IMR-90 (cell line): ENCODE data around the gene MPST. TPM values are rescaled to one million over a fixed set of nuclear protein-coding genes. Genes with fewer than 3 reads are reported as not detected.

Experiments used
- ATAC-seq: fragments of 200-7000 bp; cut with Tn5 transposase; 2 replicates; pipeline ENCODE4 v1.9.1; 2020; ENCODE audit warnings: low read depth, mild to moderate bottlenecking, moderate library complexity
- BruUV-seq: library from RNA; stranded (reverse); fragments of 400-500 nt; replicated peaks from 2 replicates; lab custom pipeline; 2021; lab: Mats Ljungman, UMichigan
- CTCF ChIA-PET: fragments of 300-600 bp; formaldehyde crosslinking; extraction: SDS; loops from one replicate; lab custom pipeline; 2021; ENCODE audit warnings: antibody characterized with exemption; lab: Yijun Ruan, JAX
- POLR2A ChIA-PET: fragments of 300-600 bp; sonication (Branson Sonifier 250); formaldehyde crosslinking; loops from one replicate; lab custom pipeline; 2022; ENCODE audit warnings: antibody characterized with exemption; ENCODE audit not compliant: unreplicated experiment; lab: Charles Lee
- DNase-seq: peaks from one replicate; pipeline ENCODE4 v3.0.0; 2013
- H2AFZ ChIP-seq: replicated peaks from 2 replicates; pipeline ENCODE3; 2013; ENCODE audit warnings: low read length, mild to moderate bottlenecking; ENCODE audit not compliant: poor library complexity
- H2AK5ac ChIP-seq: 2 replicates; pipeline ENCODE4 v1.6.1; 2013; ENCODE audit warnings: low read depth, low read length, inconsistent platforms
- H2AK9ac ChIP-seq: replicated peaks from 2 replicates; pipeline ENCODE3; 2013; ENCODE audit warnings: mild to moderate bottlenecking, low read depth, low read length, moderate library complexity; ENCODE audit not compliant: poor library complexity
- H2BK120ac ChIP-seq: 2 replicates; pipeline ENCODE4 v1.6.1; 2013; ENCODE audit warnings: low read depth, low read length, inconsistent platforms
- H2BK15ac ChIP-seq: 3 replicates; pipeline ENCODE4 v1.6.1; 2013; ENCODE audit warnings: low read depth, low read length, inconsistent platforms
- H2BK20ac ChIP-seq: 2 replicates; pipeline ENCODE4 v1.6.1; 2013; ENCODE audit warnings: low read depth, mild to moderate bottlenecking, inconsistent platforms, low read length, moderate library complexity
- H2BK5ac ChIP-seq: 2 replicates; pipeline ENCODE4 v1.6.1; 2013; ENCODE audit warnings: mild to moderate bottlenecking, low read depth, low read length, inconsistent platforms; ENCODE audit not compliant: poor library complexity, severe bottlenecking
- H3K14ac ChIP-seq: replicated peaks from 2 replicates; pipeline ENCODE4 v1.6.1; 2013; ENCODE audit warnings: low read depth, low read length, inconsistent platforms
- H3K18ac ChIP-seq: 2 replicates; pipeline ENCODE4 v1.6.1; 2013; ENCODE audit warnings: low read depth, low read length, control low read depth
- H3K23ac ChIP-seq: 2 replicates; pipeline ENCODE4 v1.6.1; 2013; ENCODE audit warnings: low read depth, low read length, inconsistent platforms
- H3K27ac ChIP-seq: 2 replicates; pipeline ENCODE4 v1.5.1; 2013; ENCODE audit warnings: mild to moderate bottlenecking, control low read depth, low read length; ENCODE audit not compliant: insufficient read depth
- H3K27me3 ChIP-seq: 2 replicates; pipeline ENCODE4 v1.6.1; 2013; ENCODE audit warnings: low read length; ENCODE audit not compliant: control insufficient read depth, insufficient read depth
- H3K36me3 ChIP-seq: 2 replicates; pipeline ENCODE4 v1.6.1; 2013; ENCODE audit warnings: low read length, mixed read lengths; ENCODE audit not compliant: control insufficient read depth, insufficient read depth
- H3K4ac ChIP-seq: 2 replicates; pipeline ENCODE4 v1.6.1; 2013; ENCODE audit warnings: low read depth, low read length, inconsistent platforms
- H3K4me1 ChIP-seq: 2 replicates; pipeline ENCODE4 v1.6.1; 2013; ENCODE audit warnings: low read length, mixed read lengths; ENCODE audit not compliant: control insufficient read depth, insufficient read depth
- H3K4me2 ChIP-seq: 2 replicates; pipeline ENCODE4 v1.6.1; 2013; ENCODE audit warnings: low read depth, mild to moderate bottlenecking, control low read depth, low read length, moderate library complexity
- H3K4me3 ChIP-seq: 2 replicates; pipeline ENCODE4 v1.5.1; 2013; ENCODE audit warnings: low read depth, mild to moderate bottlenecking, control low read depth, low read length, moderate library complexity; ENCODE audit not compliant: insufficient read depth
- H3K56ac ChIP-seq: 2 replicates; pipeline ENCODE4 v1.6.1; 2013; ENCODE audit warnings: low read length, inconsistent platforms; ENCODE audit not compliant: insufficient read depth; ENCODE audit errors: extremely low read depth
- H3K79me1 ChIP-seq, 2 experiments: 2 replicates each; pipeline ENCODE4 v1.6.1; 2013; ENCODE audit warnings: low read length in 2 of 2, inconsistent platforms in 1 of 2, low read depth in 1 of 2
- H3K9ac ChIP-seq: 2 replicates; pipeline ENCODE4 v1.6.1; 2013; ENCODE audit warnings: low read depth, low read length, control low read depth
- H3K9me1 ChIP-seq: 2 replicates; pipeline ENCODE4 v1.6.1; 2013; ENCODE audit warnings: low read length, inconsistent platforms; ENCODE audit not compliant: insufficient read depth
- H3K9me3 ChIP-seq: 2 replicates; pipeline ENCODE4 v1.6.1; 2013; ENCODE audit warnings: low read length; ENCODE audit not compliant: control insufficient read depth, insufficient read depth
- H4K20me1 ChIP-seq: 2 replicates; pipeline ENCODE4 v1.6.1; 2013; ENCODE audit warnings: low read length, inconsistent platforms; ENCODE audit not compliant: insufficient read depth
- H4K5ac ChIP-seq: 2 replicates; pipeline ENCODE4 v1.6.1; 2013; ENCODE audit warnings: mild to moderate bottlenecking, low read depth, low read length, control low read depth
- H4K8ac ChIP-seq, 2 experiments: 2 replicates each; pipeline ENCODE4 v1.6.1; 2013; ENCODE audit warnings: low read depth in 2 of 2, low read length in 2 of 2, control low read depth in 1 of 2, inconsistent platforms in 1 of 2
- H4K91ac ChIP-seq: 2 replicates; pipeline ENCODE4 v1.6.1; 2013; ENCODE audit warnings: low read depth, low read length, inconsistent platforms; ENCODE audit not compliant: insufficient read depth
- BHLHE40 ChIP-seq: fragments of 150-350 bp; IDR thresholded peaks from 2 replicates; pipeline ENCODE4 v1.6.1; 2016; ENCODE audit warnings: mild to moderate bottlenecking, low read depth, low read length
- CEBPB ChIP-seq: IDR thresholded peaks from 2 replicates; pipeline ENCODE4 v1.6.1; 2012; ENCODE audit warnings: low read depth, low read length, improper control_type of control experiment
- CHD1 ChIP-seq: IDR thresholded peaks from 2 replicates; pipeline ENCODE4 v1.6.1; 2012; ENCODE audit warnings: low read depth, low read length, improper control_type of control experiment
- FOS ChIP-seq: fragments of 150-350 bp; IDR thresholded peaks from 2 replicates; pipeline ENCODE4 v1.6.1; 2016; ENCODE audit warnings: low read depth, low read length
- MAZ ChIP-seq: IDR thresholded peaks from 2 replicates; pipeline ENCODE4 v1.6.1; 2012; ENCODE audit warnings: low read depth, mild to moderate bottlenecking, low read length, improper control_type of control experiment, moderate library complexity, borderline replicate concordance
- RCOR1 ChIP-seq: IDR thresholded peaks from 2 replicates; pipeline ENCODE4 v1.6.1; 2012; ENCODE audit warnings: mild to moderate bottlenecking, low read length, improper control_type of control experiment; ENCODE audit not compliant: insufficient replicate concordance
- RFX5 ChIP-seq: IDR thresholded peaks from 2 replicates; pipeline ENCODE4 v1.8.0; 2012; ENCODE audit warnings: low read depth, mild to moderate bottlenecking, low read length, moderate library complexity
- SMC3 ChIP-seq: fragments of 150-350 bp; IDR thresholded peaks from 2 replicates; pipeline ENCODE4 v1.6.1; 2016; ENCODE audit warnings: low read depth, mild to moderate bottlenecking, antibody characterized with exemption, low read length, moderate library complexity
- WGBS, 2 experiments: methylation state at CpG; one replicate each; pipeline versions ENCODE4 v1.1.5 to v1.1.7; 2013; ENCODE audit warnings: missing lambda C conversion rate in 2 of 2; ENCODE audit not compliant: insufficient read length in 1 of 2; ENCODE audit errors: extremely low coverage in 2 of 2; 5-methylcytosine and 5-hydroxymethylcytosine counted together
- dilution Hi-C: fragments of 300-500 bp; cut with HindIII; formaldehyde crosslinking; loops from one replicate; pipeline ENCODE4 v1.14.3; 2018; ENCODE audit warnings: low sequenced_read_pairs; ENCODE audit not compliant: unreplicated experiment
- in situ Hi-C: fragments of 300-500 bp; cut with MboI; formaldehyde crosslinking; loops from 3 replicates; pipeline ENCODE4 v1.14.3; 2019; ENCODE audit warnings: low sequenced_read_pairs, inconsistent platforms, mixed read lengths
- intact Hi-C: fragments of 100-400 bp; cut with micrococcal nuclease; formaldehyde crosslinking; loops from 2 replicates; pipeline ENCODE4 v1.10.0; 2022
- polyA plus RNA-seq, 3 experiments: library from polyadenylated mRNA; depleted of rRNA; stranded (reverse); fragments of >200 nt; gene quantifications; 2 replicates each; pipeline ENCODE4 v1.2.3, GENCODE V29; 2012; ENCODE audit warnings: low replicate concordance in 1 of 3
- total RNA-seq: library from RNA; depleted of rRNA; stranded (reverse); fragments of >200 nt; gene quantifications from 2 replicates; pipeline ENCODE4 v1.2.3, GENCODE V29; 2012
- TF ChIP-seq, protein P1 (sequence below): fragments of 150-350 bp; IDR thresholded peaks from 2 replicates; pipeline ENCODE4 v1.6.1; 2017; ENCODE audit warnings: mild to moderate bottlenecking, antibody characterized with exemption, low read length, low read depth
- TF ChIP-seq, protein P2 (sequence below): fragments of 150-350 bp; IDR thresholded peaks from 2 replicates; pipeline ENCODE4 v1.6.1; 2016; ENCODE audit warnings: low read depth, mild to moderate bottlenecking, low read length, moderate library complexity, borderline replicate concordance

MPST gene
- total and polyA plus RNA-seq, 2 of the 4 experiments (the other 2 are of a cell fraction) = 19.2 to 43.0 TPM

DNA sequence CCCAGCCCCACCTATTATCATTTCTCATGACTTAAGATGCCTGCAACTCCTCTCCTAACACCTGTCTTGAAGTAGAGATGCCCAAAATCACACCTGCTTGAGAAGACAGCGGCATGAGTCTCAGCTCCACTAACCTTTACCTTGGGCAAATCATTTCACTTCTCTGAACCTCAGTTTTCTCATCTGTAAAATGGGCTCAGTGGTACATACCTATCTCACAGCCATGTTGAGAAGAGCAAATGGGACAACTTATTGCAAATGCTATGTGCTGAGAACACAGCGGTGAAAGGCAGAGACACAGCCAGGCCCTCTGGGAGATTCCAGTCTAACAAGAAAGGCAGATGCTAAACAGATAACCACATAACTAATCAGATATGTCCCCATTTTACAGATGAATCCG, 8.1 kb upstream of the MPST start:
- Histone ChIP-seq H2AK5ac (no peak overlapping the region), H3K56ac (no peak overlapping the region), H3K9me3 (no peaks in the 10 kb centered on the region), H2AFZ (no peak overlapping the region), H3K79me1 (peaks cover 0 to 4% of the 10 kb centered on the region in 2 experiments; a peak in 3 of 4 replicates), H3K36me3 (peaks cover 4% of the 10 kb centered on the region; the same call in 1 of the 2 replicates), H4K91ac (no peak overlapping the region), H2BK20ac (no peak overlapping the region), H4K8ac (no peak overlapping the region), H3K4me1 (no peaks in the 10 kb centered on the region), H4K20me1 (peaks cover 21% of the 10 kb centered on the region), H3K27me3 (peaks cover 25% of the 10 kb centered on the region), H3K4me3 (no peak overlapping the region), H3K9me1 (no peaks in the 10 kb centered on the region; the same call in 1 of the 2 replicates), H3K27ac (no peak overlapping the region), H2AK9ac (no peak overlapping the region), H2BK5ac (no peak overlapping the region), H4K5ac (no peak overlapping the region), H2BK15ac (no peak overlapping the region), H3K4ac (no peak overlapping the region), H3K4me2 (no peak overlapping the region), H3K14ac (no peak overlapping the region), H3K23ac (no peak overlapping the region), H3K9ac (no peak overlapping the region), H3K18ac (no peak overlapping the region), H2BK120ac (no peak overlapping the region)
- dilution Hi-C loops = no loop called here
- ATAC-seq (no peak), DNase-seq (no peak)
- intact Hi-C loops = no loop called here
- 88% methylated on average over 3 of the region's 3 CpGs; no CpG with 5 or more reads in 1 of the 2 experiments for WGBS, 2 experiments
- ChIA-PET CTCF (no interaction called here), POLR2A (no interaction called here)
- no peak for TF ChIP-seq RFX5
- no peak for TF ChIP-seq FOS
- TF ChIP-seq, protein P1, sequence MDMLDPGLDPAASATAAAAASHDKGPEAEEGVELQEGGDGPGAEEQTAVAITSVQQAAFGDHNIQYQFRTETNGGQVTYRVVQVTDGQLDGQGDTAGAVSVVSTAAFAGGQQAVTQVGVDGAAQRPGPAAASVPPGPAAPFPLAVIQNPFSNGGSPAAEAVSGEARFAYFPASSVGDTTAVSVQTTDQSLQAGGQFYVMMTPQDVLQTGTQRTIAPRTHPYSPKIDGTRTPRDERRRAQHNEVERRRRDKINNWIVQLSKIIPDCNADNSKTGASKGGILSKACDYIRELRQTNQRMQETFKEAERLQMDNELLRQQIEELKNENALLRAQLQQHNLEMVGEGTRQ = no peak
- no peak for TF ChIP-seq BHLHE40
- TF ChIP-seq, protein P2, sequence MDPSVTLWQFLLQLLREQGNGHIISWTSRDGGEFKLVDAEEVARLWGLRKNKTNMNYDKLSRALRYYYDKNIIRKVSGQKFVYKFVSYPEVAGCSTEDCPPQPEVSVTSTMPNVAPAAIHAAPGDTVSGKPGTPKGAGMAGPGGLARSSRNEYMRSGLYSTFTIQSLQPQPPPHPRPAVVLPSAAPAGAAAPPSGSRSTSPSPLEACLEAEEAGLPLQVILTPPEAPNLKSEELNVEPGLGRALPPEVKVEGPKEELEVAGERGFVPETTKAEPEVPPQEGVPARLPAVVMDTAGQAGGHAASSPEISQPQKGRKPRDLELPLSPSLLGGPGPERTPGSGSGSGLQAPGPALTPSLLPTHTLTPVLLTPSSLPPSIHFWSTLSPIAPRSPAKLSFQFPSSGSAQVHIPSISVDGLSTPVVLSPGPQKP = no peak
- TF ChIP-seq CHD1 = no peak
- TF ChIP-seq SMC3 = no peak
- TF ChIP-seq MAZ = no peak
- no peak for TF ChIP-seq CEBPB
- no peak for TF ChIP-seq RCOR1
- no TSS peak for BruUV-seq
- in situ Hi-C loops = no loop called here
